Liver (tissue), 9 donors: Measurements from ENCODE around the gene CDA. TPM values are rescaled to one million over a fixed set of nuclear protein-coding genes. Genes with fewer than 3 reads are reported as not detected.

ENCODE experiments used
- DNase-seq: peaks from one replicate; pipeline ENCODE4 v3.0.0-alpha.2; 2017; ENCODE audit warnings: low spot score
- H3K27ac ChIP-seq, 2 donors: one replicate each; pipeline ENCODE4 v1.7.0; 2013; ENCODE audit warnings: inconsistent platforms in 2 of 2, low read length in 2 of 2, control low read depth in 1 of 2, low read depth in 1 of 2, mild to moderate bottlenecking in 1 of 2
- H3K27me3 ChIP-seq, 4 donors: one replicate each; pipeline versions ENCODE4 v1.6.1 to v1.7.0; 2013; ENCODE audit warnings: low read length in 3 of 4, inconsistent platforms in 1 of 4, mild to moderate bottlenecking in 1 of 4, moderate library complexity in 1 of 4; ENCODE audit not compliant: control insufficient read depth in 4 of 4, insufficient read depth in 4 of 4
- H3K36me3 ChIP-seq, 4 donors: one replicate each; pipeline versions ENCODE4 v1.6.1 to v1.7.0; 2013; ENCODE audit warnings: low read length in 3 of 4, mild to moderate bottlenecking in 3 of 4, low read depth in 1 of 4, moderate library complexity in 1 of 4; ENCODE audit not compliant: control insufficient read depth in 4 of 4, insufficient read depth in 3 of 4
- H3K4me1 ChIP-seq, 4 donors: one replicate each; pipeline versions ENCODE4 v1.6.1 to v1.7.0; 2013; ENCODE audit warnings: low read length in 3 of 4, mild to moderate bottlenecking in 3 of 4, moderate library complexity in 1 of 4; ENCODE audit not compliant: control insufficient read depth in 4 of 4, insufficient read depth in 4 of 4
- H3K4me3 ChIP-seq, 3 donors: one replicate each; pipeline versions ENCODE4 v1.6.1 to v1.7.0; 2013; ENCODE audit warnings: low read length in 3 of 3, control low read depth in 1 of 3, low read depth in 1 of 3, mild to moderate bottlenecking in 1 of 3
- H3K9ac ChIP-seq, 2 donors: one replicate each; pipeline ENCODE4 v1.7.0; 2013; ENCODE audit warnings: low read length in 2 of 2, mild to moderate bottlenecking in 2 of 2, moderate library complexity in 2 of 2, control low read depth in 1 of 2, low read depth in 1 of 2
- H3K9me3 ChIP-seq, 4 donors: one replicate each; pipeline versions ENCODE4 v1.6.1 to v1.7.0; 2013; ENCODE audit warnings: low read length in 3 of 4; ENCODE audit not compliant: control insufficient read depth in 4 of 4
- EGR1 ChIP-seq, 2 donors: IDR thresholded peaks; 2 replicates each; pipeline ENCODE4 v1.6.1; 2016 to 2018; ENCODE audit warnings: antibody characterized with exemption in 2 of 2, low read depth in 2 of 2
- FOXA1 ChIP-seq: IDR thresholded peaks from 2 replicates; pipeline ENCODE4 v1.6.1; 2016; ENCODE audit warnings: antibody characterized with exemption
- GABPA ChIP-seq, 2 donors: IDR thresholded peaks in 1 of 2; conservative IDR thresholded peaks in 1 of 2; 2 replicates each; pipeline ENCODE4 v1.6.1; 2016; ENCODE audit warnings: antibody characterized with exemption in 2 of 2, mild to moderate bottlenecking in 1 of 2, moderate library complexity in 1 of 2
- HNF4A ChIP-seq, 2 donors: conservative IDR thresholded peaks; 2 replicates each; pipeline ENCODE4 v1.6.1; 2016; ENCODE audit warnings: antibody characterized with exemption in 2 of 2, mild to moderate bottlenecking in 2 of 2
- HNF4G ChIP-seq: IDR thresholded peaks from 2 replicates; pipeline ENCODE4 v1.6.1; 2016; ENCODE audit warnings: antibody characterized with exemption
- JUND ChIP-seq, 2 donors: IDR thresholded peaks; 2 replicates each; pipeline ENCODE4 v1.6.1; 2016; ENCODE audit warnings: antibody characterized with exemption in 2 of 2
- NR2F2 ChIP-seq: IDR thresholded peaks from 2 replicates; pipeline ENCODE4 v1.6.1; 2016; ENCODE audit warnings: antibody characterized with exemption
- RAD21 ChIP-seq, 2 donors: IDR thresholded peaks; 2 replicates each; pipeline ENCODE4 v1.6.1; 2016; ENCODE audit warnings: antibody characterized with exemption in 2 of 2, mild to moderate bottlenecking in 2 of 2
- REST ChIP-seq: IDR thresholded peaks from 2 replicates; pipeline ENCODE4 v1.6.1; 2016; ENCODE audit warnings: antibody characterized with exemption, mild to moderate bottlenecking
- RXRA ChIP-seq, 2 donors: IDR thresholded peaks; 2 replicates each; pipeline ENCODE4 v1.6.1; 2017 to 2018; ENCODE audit warnings: antibody characterized with exemption in 2 of 2, mild to moderate bottlenecking in 1 of 2
- TAF1 ChIP-seq: conservative IDR thresholded peaks from 2 replicates; pipeline ENCODE4 v1.6.1; 2016; ENCODE audit warnings: antibody characterized with exemption, mild to moderate bottlenecking
- YY1 ChIP-seq: IDR thresholded peaks from 2 replicates; pipeline ENCODE4 v1.6.1; 2016; ENCODE audit warnings: antibody characterized with exemption, mild to moderate bottlenecking
- ZBTB33 ChIP-seq: IDR thresholded peaks from 2 replicates; pipeline ENCODE4 v1.6.1; 2016; ENCODE audit warnings: antibody characterized with exemption
- WGBS: extraction: QIAGEN DNeasy Blood & Tissue Kit; methylation state at CpG from one replicate; pipeline ENCODE4 v1.1.7; 2013; 5-methylcytosine and 5-hydroxymethylcytosine counted together
- polyA plus RNA-seq, 2 donors: library from polyadenylated mRNA; stranded (reverse) in 1 of 2; unstranded in 1 of 2; fragments of 200-250 nt in 1 of 2; fragments of >200 nt in 1 of 2; fragmentation: Nextera tagmentation in 1 of 2; extraction: Ambion mirVana in 1 of 2; gene quantifications; one replicate each; pipeline versions ENCODE4 v1.2.1 to v1.2.3, GENCODE V29; 2013 to 2015
- total RNA-seq, 2 donors: library from RNA; depleted of rRNA; stranded (reverse); fragments of >200 nt; gene quantifications; one replicate each; pipeline ENCODE4 v1.2.3, GENCODE V29; 2014
- TF ChIP-seq, protein P1 (sequence below): IDR thresholded peaks from 2 replicates; pipeline ENCODE4 v1.6.1; 2016; ENCODE audit warnings: antibody characterized with exemption
- TF ChIP-seq, protein P2 (sequence below): fragments of 150-350 bp; IDR thresholded peaks from 2 replicates; pipeline ENCODE4 v1.5.1; 2017; ENCODE audit warnings: improper control_type of control experiment, low read depth, low read length; ENCODE audit not compliant: missing input control
- TF ChIP-seq, protein P3 (sequence below): IDR thresholded peaks from 2 replicates; pipeline ENCODE4 v1.6.1; 2016; ENCODE audit warnings: antibody characterized with exemption
- donor health status: healthy.
- donor health status: healthy.
- donor health status: healthy.
- donor health status: healthy.
- donor health status: healthy.

The CDA gene
- total and polyA plus RNA-seq, 4 donors = 0.42 to 38.9 (median 16.9) TPM

DNA sequence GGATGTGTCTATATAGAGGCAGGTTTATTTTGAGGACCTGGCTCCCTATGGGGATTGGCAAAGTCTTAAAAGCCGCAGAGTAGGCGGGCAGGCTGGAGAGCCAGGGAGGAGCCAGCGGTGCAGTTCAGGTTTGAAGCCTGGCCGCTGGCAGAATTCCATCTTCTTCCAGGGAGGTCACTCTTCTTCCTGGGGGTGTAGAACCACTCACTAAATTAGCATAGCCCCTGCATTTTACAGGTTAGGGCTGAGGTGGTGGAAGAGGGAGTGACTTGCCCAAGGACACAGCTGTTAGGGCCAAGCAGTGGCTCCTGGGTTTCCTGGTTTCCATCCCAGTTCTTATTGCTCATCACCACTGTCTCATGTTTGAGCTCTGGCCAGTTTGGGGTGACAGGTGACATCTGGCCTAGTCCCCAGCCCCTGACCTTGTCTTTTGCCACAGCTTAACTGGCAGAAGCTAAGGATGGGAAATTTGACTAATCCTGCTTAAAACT, 45.7 kb downstream of the CDA start:
- Histone ChIP-seq H3K27ac (peak overlapping the region; percentile 92 to 95), H3K27me3 (no peaks in the 10 kb centered on the region), H3K9me3 (no peaks in the 10 kb centered on the region), H3K36me3 (peaks cover 6 to 25% (median 18%) of the 10 kb centered on the region in 4 donors), H3K4me1 (peaks cover 9 to 18% (median 15%) of the 10 kb centered on the region in 4 donors), H3K4me3 (peak overlapping the region in 2 of 3 donors; percentile 56 to 96), H3K9ac (peak overlapping the region; percentile 62 to 83)
- no peak for DNase-seq
- TF ChIP-seq TAF1 (no peak), HNF4G (no peak), ZBTB33 (no peak), EGR1 (IDR thresholded peaks at IDR 0.05; ENCODE audit: low read depth in 2 of 2) (no peak), RAD21 (IDR thresholded peaks at IDR 0.05) (peak in 1 of 2 donors; percentile 11), YY1 (no peak), HNF4A (conservative IDR thresholded peaks at IDR 0.05) (peak; percentile 4 to 40), GABPA (IDR thresholded peaks at IDR 0.05 in 1 of 2, conservative IDR thresholded peaks at IDR 0.05 in 1 of 2) (no peak), FOXA1 (no peak), JUND (IDR thresholded peaks at IDR 0.05) (peak in 1 of 2 donors; percentile 95), NR2F2 (no peak), REST (no peak), RXRA (IDR thresholded peaks at IDR 0.05) (peak; percentile 21 to 73)
- TF ChIP-seq, protein P1, sequence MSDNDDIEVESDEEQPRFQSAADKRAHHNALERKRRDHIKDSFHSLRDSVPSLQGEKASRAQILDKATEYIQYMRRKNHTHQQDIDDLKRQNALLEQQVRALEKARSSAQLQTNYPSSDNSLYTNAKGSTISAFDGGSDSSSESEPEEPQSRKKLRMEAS = no peak
- TF ChIP-seq, protein P2, sequence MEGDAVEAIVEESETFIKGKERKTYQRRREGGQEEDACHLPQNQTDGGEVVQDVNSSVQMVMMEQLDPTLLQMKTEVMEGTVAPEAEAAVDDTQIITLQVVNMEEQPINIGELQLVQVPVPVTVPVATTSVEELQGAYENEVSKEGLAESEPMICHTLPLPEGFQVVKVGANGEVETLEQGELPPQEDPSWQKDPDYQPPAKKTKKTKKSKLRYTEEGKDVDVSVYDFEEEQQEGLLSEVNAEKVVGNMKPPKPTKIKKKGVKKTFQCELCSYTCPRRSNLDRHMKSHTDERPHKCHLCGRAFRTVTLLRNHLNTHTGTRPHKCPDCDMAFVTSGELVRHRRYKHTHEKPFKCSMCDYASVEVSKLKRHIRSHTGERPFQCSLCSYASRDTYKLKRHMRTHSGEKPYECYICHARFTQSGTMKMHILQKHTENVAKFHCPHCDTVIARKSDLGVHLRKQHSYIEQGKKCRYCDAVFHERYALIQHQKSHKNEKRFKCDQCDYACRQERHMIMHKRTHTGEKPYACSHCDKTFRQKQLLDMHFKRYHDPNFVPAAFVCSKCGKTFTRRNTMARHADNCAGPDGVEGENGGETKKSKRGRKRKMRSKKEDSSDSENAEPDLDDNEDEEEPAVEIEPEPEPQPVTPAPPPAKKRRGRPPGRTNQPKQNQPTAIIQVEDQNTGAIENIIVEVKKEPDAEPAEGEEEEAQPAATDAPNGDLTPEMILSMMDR = no peak
- TF ChIP-seq, protein P3, sequence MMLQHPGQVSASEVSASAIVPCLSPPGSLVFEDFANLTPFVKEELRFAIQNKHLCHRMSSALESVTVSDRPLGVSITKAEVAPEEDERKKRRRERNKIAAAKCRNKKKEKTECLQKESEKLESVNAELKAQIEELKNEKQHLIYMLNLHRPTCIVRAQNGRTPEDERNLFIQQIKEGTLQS = peak; percentile 59
- 6% methylated on average over 4 of the region's 4 CpGs for WGBS
